Epithelial cell of esophagus (primary cell): ENCODE measurements around the gene PTPRN2.

Source experiments
- DNase-seq: peaks from one replicate; pipeline ENCODE4 v3.0.0; 2010; ENCODE audit warnings: low read depth
- H3K4me3 ChIP-seq: 2 replicates; pipeline ENCODE4 v1.5.1; 2011; ENCODE audit warnings: mild to moderate bottlenecking, low read length, control low read depth
- CTCF ChIP-seq: IDR thresholded peaks from 2 replicates; pipeline ENCODE4 v1.5.1; 2011; ENCODE audit warnings: low read depth, mild to moderate bottlenecking, low read length, control low read depth, inconsistent platforms; ENCODE audit not compliant: insufficient read depth; ENCODE audit errors: missing control alignments

Gene PTPRN2

DNA sequence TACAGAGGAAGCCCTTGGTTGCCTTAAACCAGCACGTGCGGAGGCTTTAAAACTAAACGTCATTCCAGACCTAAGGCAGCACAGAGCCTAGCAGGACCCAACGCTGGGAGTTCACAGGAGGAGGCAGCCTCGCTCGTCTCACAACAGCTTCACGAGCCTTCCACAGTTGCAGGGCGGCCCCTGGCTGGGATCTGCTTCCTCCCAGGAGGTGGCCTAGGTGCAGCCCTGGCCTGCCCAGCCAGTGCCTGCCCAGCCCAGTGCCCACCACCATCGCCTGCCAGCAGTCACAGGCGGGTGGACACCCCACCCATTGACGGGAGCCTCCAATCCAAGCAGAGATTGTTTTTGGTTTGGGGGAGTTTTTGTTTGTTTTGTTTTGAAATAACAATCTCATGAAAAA is 96.5 kb downstream of the PTPRN2 start:
- TF ChIP-seq CTCF: no peak
- H3K4me3 ChIP-seq: no peak overlapping the region
- DNase-seq: no peak

DNA sequence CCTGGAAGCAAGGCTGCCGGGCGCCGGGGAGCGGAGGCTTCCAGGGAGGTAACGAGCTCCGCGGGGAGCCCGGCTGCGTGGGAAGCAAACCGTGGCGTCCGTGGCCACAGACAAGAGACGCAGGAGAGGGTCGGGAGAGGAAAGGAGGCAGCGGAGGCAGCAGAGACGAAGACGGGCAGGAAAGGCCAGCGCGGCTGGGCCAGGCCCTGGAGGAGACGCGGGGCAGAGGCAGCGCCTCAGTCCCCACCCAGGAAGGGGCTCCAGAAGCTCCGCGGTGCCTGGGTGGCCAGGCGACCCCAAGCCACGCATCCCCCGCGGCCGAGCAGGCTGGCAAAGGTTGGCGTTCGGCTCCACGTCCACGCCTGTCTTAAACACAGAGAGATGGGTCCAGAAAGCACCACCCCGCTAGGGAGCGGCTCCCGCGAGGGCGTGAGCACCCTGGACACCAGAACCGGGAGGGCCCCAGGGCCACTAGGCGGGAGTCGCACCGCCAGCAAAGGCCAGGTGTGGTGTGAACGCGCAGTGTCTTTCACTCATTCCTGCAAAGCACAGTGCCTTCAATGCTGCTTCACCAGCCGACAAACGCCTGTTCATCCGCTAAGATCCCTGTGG is 97.3 kb downstream of the PTPRN2 start:
- TF ChIP-seq CTCF: no peak

GRCh38 chr7:158489462-158490155 is 98.0 kb downstream of the PTPRN2 start:
- no peak for TF ChIP-seq CTCF

More for the DNA sequence above, 97.3 kb downstream of the PTPRN2 start:
- H3K4me3 ChIP-seq: no peak overlapping the region
- DNase-seq: no peak

DNA sequence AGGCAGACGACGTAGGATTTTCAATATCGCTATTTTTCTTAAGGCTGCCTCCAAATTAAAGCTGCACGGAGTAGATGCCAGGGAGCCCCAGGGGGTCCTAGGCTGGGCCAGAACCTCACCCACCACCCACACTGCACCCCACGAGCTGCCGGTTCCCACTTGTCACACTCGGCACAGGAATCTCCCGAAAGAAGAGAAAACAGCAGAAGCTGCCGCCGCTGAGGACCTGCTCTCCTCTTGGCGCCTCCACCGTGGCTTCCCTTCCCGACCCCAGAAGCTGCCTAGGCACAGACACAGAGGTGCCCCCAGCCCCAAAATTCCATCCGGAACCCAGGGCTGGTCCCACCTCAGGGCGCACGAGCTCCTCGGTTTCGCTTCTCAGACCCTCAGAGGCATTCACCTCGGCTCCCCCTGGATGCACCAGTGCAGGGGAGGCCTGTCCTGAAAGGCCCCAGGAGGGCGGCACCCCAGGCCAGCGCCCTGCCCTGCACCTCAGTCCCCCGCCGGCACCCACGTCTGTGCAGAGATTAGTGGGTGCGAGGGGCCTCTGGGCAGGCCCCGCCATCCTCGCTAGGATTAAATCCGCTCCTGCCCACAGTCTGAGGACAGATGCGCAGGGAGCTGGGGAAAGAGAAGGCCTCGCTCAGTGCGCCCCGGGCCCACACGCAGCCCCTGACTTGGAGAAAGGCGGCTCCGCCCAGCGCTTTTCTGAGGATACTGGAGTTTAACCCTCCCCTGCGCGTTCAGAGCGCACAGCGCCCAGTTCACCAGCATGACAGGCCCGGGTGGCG is 99.2 kb downstream of the PTPRN2 start:
- no peak for DNase-seq
- no peak for TF ChIP-seq CTCF
- H3K4me3 ChIP-seq: no peak overlapping the region

More at GRCh38 chr7:158489462-158490155, 98.0 kb downstream of the PTPRN2 start:
- no peak overlapping the region for H3K4me3 ChIP-seq
- no peak for DNase-seq

DNA sequence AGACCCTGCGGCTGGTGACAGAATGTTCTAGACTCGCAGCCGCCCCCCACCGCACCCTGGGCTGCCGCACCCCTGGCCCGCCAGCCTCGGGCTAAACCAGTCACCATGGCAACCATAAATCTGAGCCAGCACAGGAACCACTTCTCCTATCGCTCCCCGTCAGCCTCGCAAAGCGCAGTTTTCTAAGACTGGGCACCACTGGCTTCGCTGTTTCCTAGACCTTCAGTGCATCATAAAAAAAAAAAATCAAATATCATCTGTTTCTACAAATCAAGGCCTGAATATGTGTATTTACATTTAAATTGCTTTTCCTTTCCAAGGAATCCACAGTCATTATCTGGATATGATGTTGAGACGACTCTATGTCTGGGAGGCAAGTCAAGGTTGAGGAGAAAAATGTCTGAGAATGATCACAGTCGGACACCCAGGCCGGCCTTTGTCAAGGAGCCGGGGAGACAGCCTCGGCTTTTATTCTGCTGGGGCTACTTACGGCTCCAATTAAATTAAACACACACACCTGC is 99.9 kb downstream of the PTPRN2 start:
- no peak for DNase-seq
- TF ChIP-seq CTCF: no peak
- no peak overlapping the region for H3K4me3 ChIP-seq

- H3K4me3 ChIP-seq: no peak overlapping the region
- TF ChIP-seq CTCF: no peak
- no peak for DNase-seq
Observed at GRCh38 chr7:158486919-158487318, 100.7 kb downstream of the PTPRN2 start.
